Lower lobe of right lung (tissue), 2 donors: Measurements from ENCODE around the gene TP53TG3B. TPM values are rescaled to one million over a fixed set of nuclear protein-coding genes. Genes with fewer than 3 reads are reported as not detected.
"Not testable (repeated sequence)": the region's sequence is repeated elsewhere in the genome, so short reads cannot be mapped to it uniquely, and the experiment has no call there.

Source experiments
- ATAC-seq, 2 donors: fragments of 200-7000 bp; cut with Tn5 transposase; one replicate each; pipeline ENCODE4 v1.9.1; 2020 to 2022; ENCODE audit warnings: mild to moderate bottlenecking in 2 of 2, moderate library complexity in 2 of 2
- DNase-seq: peaks from one replicate; pipeline ENCODE4 v3.0.0-alpha.2; 2020
- H3K27ac ChIP-seq: fragments of 200-600 bp; one replicate; pipeline ENCODE4 v1.8.0; 2022
- H3K27me3 ChIP-seq: fragments of 200-600 bp; one replicate; pipeline ENCODE4 v1.8.0; 2022; ENCODE audit warnings: low read depth
- H3K36me3 ChIP-seq: fragments of 200-600 bp; one replicate; pipeline ENCODE4 v1.8.0; 2022; ENCODE audit warnings: mild to moderate bottlenecking
- H3K4me1 ChIP-seq: fragments of 200-600 bp; one replicate; pipeline ENCODE4 v1.8.0; 2022
- H3K4me3 ChIP-seq: fragments of 200-600 bp; one replicate; pipeline ENCODE4 v1.8.0; 2022; ENCODE audit warnings: mild to moderate bottlenecking
- H3K9me3 ChIP-seq: fragments of 200-600 bp; one replicate; pipeline ENCODE4 v1.8.0; 2022
- intact Hi-C: fragments of 100-400 bp; cut with DNase I; formaldehyde crosslinking; loops from one replicate; pipeline ENCODE4 v1.11.0; 2022
- long read RNA-seq: library from polyadenylated mRNA; unstranded; transcript quantifications from one replicate; pipeline ENCODE4 v2.0.0, GENCODE V29; 2021
- total RNA-seq: library from RNA; stranded (reverse); fragmentation: NEBNext Ultra II Directional; extraction: Animal tissue kit (Norgen Biotek cat#: 25700); gene quantifications from one replicate; pipeline ENCODE4 v1.2.1, GENCODE V29; 2021
- donor health status: DM: no; HTN: yes; CAD: no; lungs with severe emphysema.

TP53TG3B gene, protein sequence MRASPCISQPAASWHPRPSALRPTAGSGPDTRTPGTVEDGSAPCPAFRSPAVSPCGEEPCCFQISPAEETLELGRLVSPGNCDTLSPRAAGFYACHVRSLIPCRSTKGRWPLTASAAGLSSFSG
- not detected for total RNA-seq
- long read RNA-seq, result 0 reads

DNA sequence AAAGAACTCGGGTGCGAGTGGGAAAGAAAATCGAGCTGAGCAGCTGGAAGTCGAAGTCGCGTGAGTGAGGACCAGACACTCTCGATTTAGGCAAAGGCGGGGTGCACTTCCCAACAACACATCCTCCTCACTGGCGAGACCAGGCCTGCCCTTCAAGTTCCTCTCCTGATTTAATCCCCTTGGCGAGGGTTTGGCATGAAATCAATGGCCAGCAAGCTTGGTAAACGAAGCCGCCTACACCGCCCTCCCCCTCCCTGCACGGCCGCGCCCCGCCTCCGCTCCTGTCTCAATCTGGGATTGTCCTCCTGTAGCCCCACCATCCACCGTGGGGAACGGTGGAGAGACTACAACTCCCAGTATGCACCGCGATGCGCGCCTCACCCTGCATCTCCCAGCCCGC is at the start of gene TP53TG3B:
Gene TP53TG3B, plus strand, starts transcription at position 301 of the 400 bp plus-strand sequence. Its CDS starts 68 bp downstream, at position 369.
- H3K4me1 ChIP-seq, ATAC-seq, H3K9me3 ChIP-seq, DNase-seq, intact Hi-C loops, H3K4me3 ChIP-seq, H3K27ac ChIP-seq, H3K27me3 ChIP-seq, H3K36me3 ChIP-seq: not testable (repeated sequence)

DNA sequence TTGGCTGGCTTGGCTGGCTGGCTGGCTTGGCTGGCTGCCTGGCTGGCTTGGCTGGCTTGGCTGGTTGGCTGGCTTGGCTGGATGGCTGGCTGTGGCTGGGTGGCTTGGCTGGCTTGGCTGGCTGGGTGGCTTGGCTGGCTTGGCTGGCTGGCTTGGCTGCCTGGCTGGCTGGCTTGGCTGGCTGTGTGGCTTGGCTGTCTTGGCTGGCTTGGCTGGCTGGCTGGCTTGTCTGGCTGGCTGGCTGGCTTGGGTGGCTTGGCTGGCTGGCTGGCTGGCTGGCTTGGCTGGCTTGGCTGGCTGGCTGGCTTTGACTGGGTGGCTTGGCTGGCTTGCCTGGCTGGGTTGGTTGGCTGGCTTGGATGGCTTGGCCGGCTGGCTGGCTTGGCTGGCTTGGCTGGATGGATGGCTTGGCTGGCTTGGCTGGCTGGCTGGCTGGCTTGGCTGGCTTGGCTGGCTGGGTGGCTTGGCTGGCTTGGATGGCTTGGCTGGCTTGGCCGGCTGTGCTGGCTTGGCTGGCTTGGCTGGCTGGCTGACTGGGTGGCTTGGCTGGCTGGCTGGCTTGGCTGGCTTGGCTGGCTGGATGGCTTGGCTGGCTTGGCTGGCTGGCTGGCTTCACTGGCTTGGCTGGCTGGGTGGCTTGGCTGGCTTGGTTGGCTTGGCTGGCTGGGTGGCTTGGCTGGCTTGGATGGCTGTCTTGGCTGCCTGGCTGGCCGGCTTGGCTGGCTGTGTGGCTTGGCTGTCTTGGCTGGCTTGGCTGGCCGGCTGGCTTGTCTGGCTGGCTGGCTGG is 24.2 kb upstream of the TP53TG3B start:
- H3K27ac ChIP-seq, H3K36me3 ChIP-seq, intact Hi-C loops, DNase-seq, H3K27me3 ChIP-seq, H3K4me1 ChIP-seq, H3K4me3 ChIP-seq, H3K9me3 ChIP-seq: not testable (repeated sequence)
- peak; percentile 50 to 53 for ATAC-seq

DNA sequence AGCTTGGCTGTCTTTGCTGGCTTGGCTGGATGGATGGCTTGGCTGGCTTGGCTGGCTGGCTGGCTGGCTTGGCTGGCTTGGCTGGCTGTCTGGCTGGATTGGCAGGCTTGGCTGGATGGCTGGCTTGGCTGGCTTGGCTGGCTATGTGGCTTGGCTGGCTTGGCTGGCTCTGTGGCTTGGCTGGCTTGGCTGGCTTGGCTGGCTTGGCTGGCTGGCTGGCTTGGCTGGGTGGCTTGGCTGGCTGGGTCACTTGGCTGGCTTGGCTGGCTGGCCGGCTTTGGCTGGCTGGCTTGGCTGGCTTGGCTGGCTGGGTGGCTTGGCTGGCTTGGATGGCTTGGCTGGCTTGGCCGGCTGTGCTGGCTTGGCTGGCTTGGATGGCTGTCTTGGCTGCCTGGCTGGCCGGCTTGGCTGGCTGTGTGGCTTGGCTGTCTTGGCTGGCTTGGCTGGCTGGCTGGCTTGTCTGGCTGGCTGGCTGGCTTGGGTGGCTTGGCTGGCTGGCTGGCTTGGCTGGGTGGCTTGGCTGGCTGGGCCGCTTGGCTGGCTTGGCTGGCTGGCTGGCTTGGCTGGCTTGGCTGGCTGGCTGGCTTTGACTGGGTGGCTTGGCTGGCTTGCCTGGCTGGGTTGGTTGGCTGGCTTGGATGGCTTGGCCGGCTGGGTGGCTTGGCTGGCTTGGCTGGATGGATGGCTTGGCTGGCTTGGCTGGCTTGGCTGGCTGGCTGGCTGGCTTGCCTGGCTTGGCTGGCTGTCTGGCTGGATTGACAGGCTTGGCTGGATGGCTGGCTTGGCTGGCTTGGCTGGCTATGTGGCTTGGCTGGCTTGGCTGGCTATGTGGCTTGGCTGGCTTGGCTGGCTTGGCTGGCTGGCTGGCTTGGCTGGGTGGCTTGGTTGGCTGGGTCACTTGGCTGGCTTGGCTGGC is 22.8 kb upstream of the TP53TG3B start:
- H3K4me3 ChIP-seq, H3K36me3 ChIP-seq, H3K27me3 ChIP-seq, H3K4me1 ChIP-seq, DNase-seq, H3K27ac ChIP-seq, intact Hi-C loops, ATAC-seq, H3K9me3 ChIP-seq: not testable (repeated sequence)

DNA sequence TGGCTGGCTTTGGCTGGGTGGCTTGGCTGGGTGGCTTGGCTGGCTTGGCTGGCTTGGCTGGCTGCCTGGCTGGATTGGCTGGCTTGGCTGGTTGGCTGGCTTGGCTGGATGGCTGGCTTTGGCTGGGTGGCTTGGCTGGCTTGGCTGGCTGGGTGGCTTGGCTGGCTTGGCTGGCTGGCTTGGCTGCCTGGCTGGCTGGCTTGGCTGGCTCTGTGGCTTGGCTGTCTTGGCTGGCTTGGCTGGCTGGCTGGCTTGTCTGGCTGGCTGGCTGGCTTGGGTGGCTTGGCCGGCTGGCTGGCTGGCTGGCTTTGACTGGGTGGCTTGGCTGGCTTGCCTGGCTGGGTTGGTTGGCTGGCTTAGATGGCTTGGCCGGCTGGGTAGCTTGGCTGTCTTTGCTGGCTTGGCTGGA is 22.1 kb upstream of the TP53TG3B start:
- H3K9me3 ChIP-seq, H3K4me3 ChIP-seq, H3K27ac ChIP-seq, DNase-seq, H3K27me3 ChIP-seq, H3K4me1 ChIP-seq, intact Hi-C loops, H3K36me3 ChIP-seq, ATAC-seq: not testable (repeated sequence)

DNA sequence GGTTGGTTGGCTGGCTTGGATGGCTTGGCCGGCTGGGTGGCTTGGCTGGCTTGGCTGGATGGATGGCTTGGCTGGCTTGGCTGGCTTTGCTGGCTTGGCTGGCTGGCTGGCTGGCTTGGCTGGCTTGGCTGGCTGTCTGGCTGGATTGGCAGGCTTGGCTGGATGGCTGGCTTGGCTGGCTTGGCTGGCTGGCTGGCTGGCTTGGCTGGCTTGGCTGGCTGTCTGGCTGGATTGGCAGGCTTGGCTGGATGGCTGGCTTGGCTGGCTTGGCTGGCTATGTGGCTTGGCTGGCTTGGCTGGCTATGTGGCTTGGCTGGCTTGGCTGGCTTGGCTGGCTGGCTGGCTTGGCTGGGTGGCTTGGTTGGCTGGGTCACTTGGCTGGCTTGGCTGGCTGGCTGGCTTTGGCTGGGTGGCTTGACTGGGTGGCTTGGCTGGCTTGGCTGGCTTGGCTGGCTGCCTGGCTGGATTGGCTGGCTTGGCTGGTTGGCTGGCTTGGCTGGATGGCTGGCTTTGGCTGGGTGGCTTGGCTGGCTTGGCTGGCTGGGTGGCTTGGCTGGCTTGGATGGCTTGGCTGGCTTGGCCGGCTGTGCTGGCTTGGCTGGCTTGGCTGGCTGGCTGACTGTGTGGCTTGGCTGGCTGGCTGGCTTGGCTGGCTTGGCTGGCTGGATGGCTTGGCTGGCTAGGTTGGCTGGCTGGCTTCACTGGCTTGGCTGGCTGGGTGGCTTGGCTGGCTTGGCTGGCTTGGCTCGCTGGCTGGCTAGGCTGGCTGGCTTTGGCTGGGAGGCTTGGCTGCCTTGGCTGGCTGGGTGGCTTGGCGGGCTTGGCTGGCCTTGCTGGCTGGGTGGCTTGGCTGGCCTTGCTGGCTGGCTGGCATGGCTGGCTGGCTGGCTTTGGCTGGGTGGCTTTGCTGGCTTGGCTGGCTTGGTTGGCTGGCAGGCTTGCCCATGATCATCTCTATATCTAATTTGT is 21.3 kb upstream of the TP53TG3B start:
- H3K9me3 ChIP-seq, H3K4me3 ChIP-seq, DNase-seq, H3K36me3 ChIP-seq, H3K4me1 ChIP-seq, H3K27me3 ChIP-seq, H3K27ac ChIP-seq, intact Hi-C loops: not testable (repeated sequence)
- ATAC-seq, result peak; percentile 76 to 92

Other genes with a start within 250 kb of the TP53TG3B start
- gene TP53TG3C, start 166.6 kb upstream of the TP53TG3B start, total RNA-seq, result not detected
- gene TP53TG3E, start 56.5 kb upstream of the TP53TG3B start, total RNA-seq, result not detected
- gene TP53TG3F, start 98.8 kb downstream of the TP53TG3B start, total RNA-seq, result not detected